Measurements from ENCODE around the gene PARP8. TPM values are rescaled to one million over a fixed set of nuclear protein-coding genes. Genes with fewer than 3 reads are reported as not detected.

The PARP8 gene
- total and polyA plus RNA-seq, 9 of the 15 experiments (the other 6 are each of a cell fraction or from before 2014, with no cell fraction given): 0.03 to 0.31 TPM; not detected in 7

GRCh38 chr5:50873595-50874277 is 207.3 kb downstream of the PARP8 start:
- Histone ChIP-seq H3K27ac (ENCODE audit: extremely low read depth, low read depth, low read length) (no peak overlapping the region), H3K4me1 (replicated peaks in 1 of 2; ENCODE audit: control insufficient read depth in 2 of 2, insufficient read depth in 2 of 2, low read length in 2 of 2) (no peaks in the 10 kb centered on the region), H3K36me3 (ENCODE audit: control insufficient read depth, insufficient read depth, low read length) (no peaks in the 10 kb centered on the region), H3K9ac (ENCODE audit: insufficient read depth in 1 of 2, low read depth in 2 of 2, low read length in 2 of 2) (no peak overlapping the region), H2AFZ (ENCODE audit: low read depth, low read length) (no peak overlapping the region), H4K20me1 (replicated peaks; ENCODE audit: control insufficient read depth, insufficient read depth, low read length) (no peaks in the 10 kb centered on the region), H3K9me1 (ENCODE audit: control insufficient read depth, insufficient read depth, low read length) (no peaks in the 10 kb centered on the region), H3K4me2 (ENCODE audit: insufficient read depth, low read length) (no peak overlapping the region), H3K79me2 (ENCODE audit: control insufficient read depth, insufficient read depth, low read length) (no peaks in the 10 kb centered on the region), H3K4me3 (no peak overlapping the region), H3K9me3 (replicated peaks; ENCODE audit: control insufficient read depth, insufficient read depth, low read depth, low read length) (no peaks in the 10 kb centered on the region), H3K27me3 (ENCODE audit: control insufficient read depth in 2 of 2, insufficient read depth in 2 of 2, low read length in 2 of 2) (no peaks in the 10 kb centered on the region)
- ChIA-PET POLR2A (no interaction called here), CTCF (ENCODE audit: low intra/inter-chr PET ratio) (no interaction called here)
- intact Hi-C loops (cut with micrococcal nuclease) (no loop called here), in situ Hi-C loops (cut with MboI) (no loop called here)
- no TSS peak for BruUV-seq (replicated peaks)
- no peak for DNase-seq (ENCODE audit: extremely low read depth in 1 of 4, low spot score in 3 of 4)
- 0% methylated on average over 2 of the region's 2 CpGs for WGBS (ENCODE audit: insufficient coverage, low coverage, missing lambda C conversion rate)
- ATAC-seq: no peak
- TF ChIP-seq, protein P1, sequence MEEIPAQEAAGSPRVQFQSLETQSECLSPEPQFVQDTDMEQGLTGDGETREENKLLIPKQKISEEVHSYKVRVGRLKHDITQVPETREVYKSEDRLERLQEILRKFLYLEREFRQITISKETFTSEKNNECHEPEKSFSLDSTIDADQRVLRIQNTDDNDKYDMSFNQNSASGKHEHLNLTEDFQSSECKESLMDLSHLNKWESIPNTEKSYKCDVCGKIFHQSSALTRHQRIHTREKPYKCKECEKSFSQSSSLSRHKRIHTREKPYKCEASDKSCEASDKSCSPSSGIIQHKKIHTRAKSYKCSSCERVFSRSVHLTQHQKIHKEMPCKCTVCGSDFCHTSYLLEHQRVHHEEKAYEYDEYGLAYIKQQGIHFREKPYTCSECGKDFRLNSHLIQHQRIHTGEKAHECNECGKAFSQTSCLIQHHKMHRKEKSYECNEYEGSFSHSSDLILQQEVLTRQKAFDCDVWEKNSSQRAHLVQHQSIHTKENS (CRISPR knock-in tag; IDR thresholded peaks at IDR 0.05): no peak
- TF ChIP-seq WHSC1 (IDR thresholded peaks at IDR 0.05; ENCODE audit: low read length) (no peak), BHLHE40 (IDR thresholded peaks at IDR 0.05; ENCODE audit: low read length) (no peak), ZNF780A (CRISPR knock-in tag; IDR thresholded peaks at IDR 0.05) (no peak), SRSF9 (IDR thresholded peaks at IDR 0.05; ENCODE audit: borderline replicate concordance, low read depth, low read length) (no peak), GTF2B (IDR thresholded peaks at IDR 0.05; ENCODE audit: extremely low read depth, insufficient read length) (no peak)
- no peak for FAIRE-seq
